Mesenchymal stem cell (in vitro differentiated cells and primary cell): ENCODE measurements around the gene C1QC.
A peak's percentile ranks its signal among the peaks of the same experiment; 100 is the strongest.

Experiments used
- DNase-seq: peaks from one replicate; pipeline ENCODE4 v3.0.0-alpha.2; 2013
- H2AFZ ChIP-seq: one replicate; pipeline ENCODE4 v1.6.1; 2013; ENCODE audit warnings: low read depth, mild to moderate bottlenecking, control low read depth, inconsistent platforms, low read length, moderate library complexity
- H2AK5ac ChIP-seq: 2 replicates; pipeline ENCODE4 v1.6.1; 2013; ENCODE audit warnings: low read length, moderate library complexity, mild to moderate bottlenecking, inconsistent platforms; ENCODE audit not compliant: severe bottlenecking
- H2BK120ac ChIP-seq: one replicate; pipeline ENCODE4 v1.6.1; 2013; ENCODE audit warnings: low read depth, mild to moderate bottlenecking, inconsistent platforms, low read length, moderate library complexity
- H2BK12ac ChIP-seq, 2 experiments: one replicate each; pipeline ENCODE4 v1.6.1; 2013; ENCODE audit warnings: inconsistent platforms in 2 of 2, low read length in 2 of 2, mild to moderate bottlenecking in 2 of 2, moderate library complexity in 2 of 2, control low read depth in 1 of 2
- H2BK15ac ChIP-seq: one replicate; pipeline ENCODE4 v1.6.1; 2013; ENCODE audit warnings: mild to moderate bottlenecking, low read depth, inconsistent platforms; ENCODE audit not compliant: poor library complexity, severe bottlenecking
- H2BK5ac ChIP-seq: 2 replicates; pipeline ENCODE4 v1.6.1; 2013; ENCODE audit warnings: low read depth, mild to moderate bottlenecking, low read length, control low read depth, inconsistent platforms; ENCODE audit not compliant: poor library complexity, severe bottlenecking
- H3K14ac ChIP-seq, 2 experiments: one replicate each; pipeline ENCODE4 v1.6.1; 2013; ENCODE audit warnings: inconsistent platforms in 2 of 2, low read length in 2 of 2, control low read depth in 1 of 2, mild to moderate bottlenecking in 1 of 2, moderate library complexity in 1 of 2
- H3K18ac ChIP-seq, 2 experiments: one replicate each; pipeline ENCODE4 v1.6.1; 2013; ENCODE audit warnings: inconsistent platforms in 2 of 2, low read length in 2 of 2, control low read depth in 1 of 2, low read depth in 1 of 2, mild to moderate bottlenecking in 1 of 2
- H3K23ac ChIP-seq, 2 experiments: one replicate each; pipeline ENCODE4 v1.6.1; 2013; ENCODE audit warnings: inconsistent platforms in 2 of 2, low read length in 2 of 2, mild to moderate bottlenecking in 2 of 2, moderate library complexity in 2 of 2, control low read depth in 1 of 2
- H3K27ac ChIP-seq: 2 replicates; pipeline ENCODE4 v1.5.1; 2013; ENCODE audit warnings: mild to moderate bottlenecking, moderate library complexity, low read length, control low read depth, inconsistent platforms; ENCODE audit not compliant: poor library complexity, severe bottlenecking
- H3K27me3 ChIP-seq, 2 experiments: 2 replicates each; pipeline versions ENCODE4 v1.6.1 to v1.7.0; 2013; ENCODE audit warnings: low read length in 2 of 2, mild to moderate bottlenecking in 2 of 2, moderate library complexity in 2 of 2, control low read depth in 1 of 2, inconsistent platforms in 1 of 2; ENCODE audit not compliant: control insufficient read depth in 1 of 2, insufficient read depth in 1 of 2
- H3K36me3 ChIP-seq, 2 experiments: 2 replicates each; pipeline versions ENCODE4 v1.6.1 to v1.7.0; 2013; ENCODE audit warnings: low read length in 2 of 2, control low read depth in 1 of 2, inconsistent platforms in 1 of 2, low read depth in 1 of 2, mild to moderate bottlenecking in 1 of 2; ENCODE audit not compliant: insufficient read depth in 2 of 2, control insufficient read depth in 1 of 2
- H3K4ac ChIP-seq, 2 experiments: one replicate each; pipeline ENCODE4 v1.6.1; 2013; ENCODE audit warnings: inconsistent platforms in 2 of 2, low read length in 2 of 2, mild to moderate bottlenecking in 2 of 2, moderate library complexity in 2 of 2, control low read depth in 1 of 2, low read depth in 1 of 2
- H3K4me1 ChIP-seq: 2 replicates; pipeline ENCODE4 v1.6.1; 2013; ENCODE audit warnings: low read depth, low read length, control low read depth; ENCODE audit not compliant: control insufficient read depth, insufficient read depth
- H3K4me2 ChIP-seq: 2 replicates; pipeline ENCODE4 v1.6.1; 2013; ENCODE audit warnings: low read length, mild to moderate bottlenecking, inconsistent platforms; ENCODE audit not compliant: poor library complexity, severe bottlenecking
- H3K4me3 ChIP-seq, 2 experiments: 2 replicates each; pipeline versions ENCODE4 v1.5.1 to v1.7.0; 2013; ENCODE audit warnings: low read length in 2 of 2, mild to moderate bottlenecking in 2 of 2, control low read depth in 1 of 2, low read depth in 1 of 2; ENCODE audit not compliant: insufficient read depth in 1 of 2
- H3K79me1 ChIP-seq: replicated peaks from 2 replicates; pipeline ENCODE4 v1.6.1; 2013; ENCODE audit warnings: mild to moderate bottlenecking, control low read depth, low read length, inconsistent platforms; ENCODE audit not compliant: poor library complexity, severe bottlenecking
- H3K9ac ChIP-seq: 2 replicates; pipeline ENCODE4 v1.7.0; 2013; ENCODE audit warnings: mild to moderate bottlenecking, low read length, moderate library complexity
- H3K9me3 ChIP-seq: 2 replicates; pipeline ENCODE4 v1.7.0; 2013; ENCODE audit warnings: mild to moderate bottlenecking, low read length; ENCODE audit not compliant: control insufficient read depth
- H4K8ac ChIP-seq: one replicate; pipeline ENCODE4 v1.6.1; 2013; ENCODE audit warnings: inconsistent platforms, mild to moderate bottlenecking, low read length, moderate library complexity
- H4K91ac ChIP-seq: one replicate; pipeline ENCODE4 v1.6.1; 2013; ENCODE audit warnings: mild to moderate bottlenecking, low read length, inconsistent platforms
- WGBS: methylation state at CpG from one replicate; pipeline ENCODE4 v1.1.7; 2013; ENCODE audit warnings: mixed read lengths; 5-methylcytosine and 5-hydroxymethylcytosine counted together

The C1QC gene

DNA sequence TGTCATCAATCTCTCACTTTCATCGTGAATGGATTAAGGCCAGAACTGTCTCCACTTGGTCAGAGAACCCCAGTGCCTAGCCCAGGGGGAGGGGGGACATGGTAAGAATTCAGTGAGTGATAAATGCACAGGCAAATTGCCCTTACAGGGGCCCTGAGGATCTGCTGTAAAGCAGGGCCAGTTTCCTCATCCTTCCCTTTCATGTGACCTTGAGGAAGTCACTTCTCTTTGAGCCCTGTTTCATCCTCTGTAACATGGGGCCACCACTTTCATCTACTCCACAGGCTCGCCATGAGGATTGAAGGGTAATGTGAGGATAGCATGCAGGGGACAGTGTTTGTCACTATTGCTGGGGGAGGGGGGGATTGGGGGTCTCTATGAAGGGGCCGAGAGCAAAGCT is 35.1 kb upstream of the C1QC start:
- Histone ChIP-seq H3K9me3 (no peaks in the 10 kb centered on the region), H2BK12ac (no peak overlapping the region), H2BK5ac (no peak overlapping the region), H3K27me3 (peaks cover 57 to 89% of the 10 kb centered on the region in 2 experiments), H3K4me3 (no peak overlapping the region), H3K14ac (no peak overlapping the region), H4K91ac (no peak overlapping the region), H3K4me2 (no peak overlapping the region), H3K18ac (no peak overlapping the region), H3K27ac (no peak overlapping the region), H3K23ac (no peak overlapping the region), H3K79me1 (no peaks in the 10 kb centered on the region), H3K4ac (no peak overlapping the region), H3K4me1 (no peaks in the 10 kb centered on the region), H2BK15ac (no peak overlapping the region), H3K36me3 (no peaks in the 10 kb centered on the region), H2BK120ac (no peak overlapping the region), H2AK5ac (no peak overlapping the region), H2AFZ (no peak overlapping the region), H3K9ac (no peak overlapping the region), H4K8ac (no peak overlapping the region)
- DNase-seq: no peak
- 69% methylated on average over 3 of the region's 3 CpGs for WGBS

DNA sequence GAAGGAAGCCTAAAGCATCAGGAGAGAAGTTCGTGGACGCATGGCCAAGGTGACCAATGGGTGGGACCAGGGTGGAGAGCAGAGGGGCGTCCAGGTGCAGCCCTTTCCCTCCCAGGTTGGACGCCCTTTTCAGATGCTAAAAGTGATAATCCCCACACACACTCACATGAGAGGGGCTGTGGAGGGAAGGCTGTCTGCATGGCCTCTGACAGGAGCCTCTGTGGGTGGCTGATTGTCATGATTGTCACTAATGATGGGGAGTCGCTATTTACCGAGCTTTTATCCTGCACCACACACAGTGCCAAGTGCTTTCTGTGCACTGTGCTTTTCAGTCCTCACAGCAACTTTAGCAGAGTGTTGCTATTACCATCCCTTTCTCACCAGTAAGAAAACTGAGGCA is 34.1 kb upstream of the C1QC start:
- WGBS: 46% methylated on average over 4 of the region's 6 CpGs
- no peak for DNase-seq
- no peak overlapping the region for H3K4me2 ChIP-seq
- H3K9me3 ChIP-seq: no peaks in the 10 kb centered on the region
- no peak overlapping the region for H2BK12ac ChIP-seq
- H4K91ac ChIP-seq: no peak overlapping the region
- no peak overlapping the region for H2AK5ac ChIP-seq
- no peak overlapping the region for H4K8ac ChIP-seq
- H3K27ac ChIP-seq: no peak overlapping the region
- H3K36me3 ChIP-seq: no peaks in the 10 kb centered on the region
- no peak overlapping the region for H2BK15ac ChIP-seq
- peaks cover 57 to 89% of the 10 kb centered on the region in 2 experiments for H3K27me3 ChIP-seq
- H3K23ac ChIP-seq: no peak overlapping the region
- no peak overlapping the region for H2BK5ac ChIP-seq
- H2AFZ ChIP-seq: no peak overlapping the region
- H3K79me1 ChIP-seq: no peaks in the 10 kb centered on the region
- H3K9ac ChIP-seq: no peak overlapping the region
- no peak overlapping the region for H3K14ac ChIP-seq
- no peak overlapping the region for H3K4ac ChIP-seq
- no peak overlapping the region for H3K4me3 ChIP-seq
- no peak overlapping the region for H3K18ac ChIP-seq
- no peak overlapping the region for H2BK120ac ChIP-seq
- H3K4me1 ChIP-seq: no peaks in the 10 kb centered on the region

DNA sequence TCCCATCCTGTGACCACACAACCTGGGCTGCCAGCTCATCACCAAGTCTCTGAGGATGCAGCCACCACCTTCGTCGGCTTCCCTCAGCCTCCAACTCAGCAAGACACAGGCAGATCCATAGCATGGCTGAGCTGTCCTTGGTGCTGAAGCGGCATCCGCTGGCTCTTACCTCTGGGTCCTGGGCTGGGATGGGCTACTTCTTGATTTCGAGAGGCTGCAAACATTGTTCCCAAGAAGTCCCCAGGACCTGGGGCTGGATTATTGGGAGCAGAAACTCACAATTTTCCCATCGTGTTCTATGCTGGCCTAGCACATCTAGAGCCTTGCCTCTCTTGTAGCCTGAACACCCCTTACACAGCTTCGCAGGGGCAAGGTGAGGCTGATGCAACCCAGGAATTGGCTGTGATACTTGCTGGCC is 31.9 kb upstream of the C1QC start:
- Histone ChIP-seq H3K36me3 (no peaks in the 10 kb centered on the region), H2BK5ac (no peak overlapping the region), H3K18ac (no peak overlapping the region), H4K8ac (no peak overlapping the region), H3K23ac (no peak overlapping the region), H3K4me3 (no peak overlapping the region), H4K91ac (no peak overlapping the region), H3K27ac (no peak overlapping the region), H2BK12ac (no peak overlapping the region), H3K4me2 (no peak overlapping the region), H3K9me3 (no peaks in the 10 kb centered on the region), H2BK120ac (no peak overlapping the region), H2AK5ac (no peak overlapping the region), H3K14ac (no peak overlapping the region), H3K4ac (no peak overlapping the region), H3K27me3 (peaks cover 60 to 88% of the 10 kb centered on the region in 2 experiments), H2BK15ac (no peak overlapping the region), H3K79me1 (no peaks in the 10 kb centered on the region), H3K4me1 (no peaks in the 10 kb centered on the region), H3K9ac (no peak overlapping the region), H2AFZ (no peak overlapping the region)
- 28% methylated on average over 7 of the region's 7 CpGs for WGBS
- DNase-seq: peak; percentile 66

DNA sequence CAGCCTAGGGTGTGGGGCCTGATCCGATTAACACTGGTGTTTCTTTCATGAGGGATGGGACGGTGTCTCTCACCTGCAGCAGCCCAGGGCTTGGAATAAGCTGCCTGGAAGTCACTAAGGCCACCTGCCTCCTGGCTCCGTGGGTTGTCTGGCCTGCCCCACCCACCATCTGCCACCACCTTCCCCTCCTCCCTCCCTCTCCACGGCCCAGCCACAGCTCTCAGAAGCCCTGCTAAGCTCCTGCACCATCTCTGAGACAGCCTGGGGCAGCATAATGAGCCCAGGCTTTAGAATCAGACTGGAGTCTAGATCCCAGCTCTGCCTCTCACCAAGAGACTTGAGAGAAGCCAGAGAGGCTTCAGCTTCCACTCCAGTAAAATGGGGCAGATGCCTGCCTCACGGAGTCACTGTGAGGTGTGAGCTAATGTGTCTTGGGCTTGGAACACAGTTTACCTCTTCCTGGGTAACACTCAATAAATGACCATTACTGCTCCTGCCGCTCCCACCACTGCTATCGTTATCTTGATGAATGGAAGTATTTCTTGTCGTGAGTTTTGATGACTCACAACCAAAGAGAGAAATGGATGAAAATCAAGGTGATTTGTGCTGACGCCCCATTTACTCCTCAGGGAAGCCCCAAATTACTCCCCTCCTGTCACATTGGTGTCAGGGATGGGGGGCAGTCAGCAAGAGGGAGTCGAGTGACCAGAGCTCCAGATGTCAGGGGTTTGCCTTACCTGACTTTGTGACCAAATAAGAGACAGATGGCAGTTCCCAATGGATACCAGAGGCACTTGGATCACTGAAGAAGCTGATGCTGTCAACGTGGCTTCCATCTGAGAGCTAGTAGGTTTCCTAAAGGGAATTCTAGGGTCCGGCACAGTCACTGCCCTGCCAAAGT is 30.5 kb upstream of the C1QC start:
- no peaks in the 10 kb centered on the region for H3K79me1 ChIP-seq
- H3K14ac ChIP-seq: no peak overlapping the region
- no peak overlapping the region for H3K4ac ChIP-seq
- no peaks in the 10 kb centered on the region for H3K4me1 ChIP-seq
- H2BK15ac ChIP-seq: no peak overlapping the region
- H3K23ac ChIP-seq: no peak overlapping the region
- no peak overlapping the region for H3K9ac ChIP-seq
- no peak overlapping the region for H3K4me3 ChIP-seq
- no peak overlapping the region for H2BK12ac ChIP-seq
- H3K36me3 ChIP-seq: no peaks in the 10 kb centered on the region
- no peaks in the 10 kb centered on the region for H3K9me3 ChIP-seq
- no peak overlapping the region for H2BK120ac ChIP-seq
- no peak overlapping the region for H3K4me2 ChIP-seq
- H4K8ac ChIP-seq: no peak overlapping the region
- no peak for DNase-seq
- no peak overlapping the region for H2AFZ ChIP-seq
- no peak overlapping the region for H4K91ac ChIP-seq
- no peak overlapping the region for H2AK5ac ChIP-seq
- 51% methylated on average over 11 of the region's 12 CpGs for WGBS
- H3K27me3 ChIP-seq: peaks cover 62 to 89% of the 10 kb centered on the region in 2 experiments
- no peak overlapping the region for H3K27ac ChIP-seq
- H3K18ac ChIP-seq: no peak overlapping the region
- no peak overlapping the region for H2BK5ac ChIP-seq
